Measurements from ENCODE around the gene CDC42BPB.
A peak's percentile ranks its signal among the peaks of the same experiment; 100 is the strongest.

Gene CDC42BPB

GRCh38 chr14:103057372-103058163 is at the start of gene CDC42BPB:
CDC42BPB (minus strand) TSS chr14:103057549; CDS start chr14:103057173, 376 bp downstream.
- peak within 1 kb of the TSS; percentile 74 for H3K4me3 ChIP-seq (ENCODE audit: low read length)
- DNase-seq (ENCODE audit: low read depth) = peak; percentile 94
- no peak for TF ChIP-seq CTCF (IDR thresholded peaks at IDR 0.05; ENCODE audit: insufficient read depth, low read depth, low read length, missing control alignments)

GRCh38 chr14:103105580-103106150 is 48.3 kb upstream of the CDC42BPB start:
- no peak overlapping the region for H3K4me3 ChIP-seq (ENCODE audit: low read length)
- DNase-seq (ENCODE audit: low read depth) = no peak
- TF ChIP-seq CTCF (IDR thresholded peaks at IDR 0.05; ENCODE audit: insufficient read depth, low read depth, low read length, missing control alignments) = peak; percentile 23

GRCh38 chr14:103104654-103105452 is 47.5 kb upstream of the CDC42BPB start:
- peak; percentile 73 for TF ChIP-seq CTCF (IDR thresholded peaks at IDR 0.05; ENCODE audit: insufficient read depth, low read depth, low read length, missing control alignments)
- peak; percentile 58 for DNase-seq (ENCODE audit: low read depth)
- no peak overlapping the region for H3K4me3 ChIP-seq (ENCODE audit: low read length)

GRCh38 chr14:103104389-103104653 is 47.0 kb upstream of the CDC42BPB start:
- no peak overlapping the region for H3K4me3 ChIP-seq (ENCODE audit: low read length)
- no peak for DNase-seq (ENCODE audit: low read depth)
- no peak for TF ChIP-seq CTCF (IDR thresholded peaks at IDR 0.05; ENCODE audit: insufficient read depth, low read depth, low read length, missing control alignments)

- no peak overlapping the region for H3K4me3 ChIP-seq (ENCODE audit: low read length)
- peak; percentile 36 for TF ChIP-seq CTCF (IDR thresholded peaks at IDR 0.05; ENCODE audit: insufficient read depth, low read depth, low read length, missing control alignments)
- DNase-seq (ENCODE audit: low read depth) = peak; percentile 65
Observed at GRCh38 chr14:103103461-103104388, 46.4 kb upstream of the CDC42BPB start.

- TF ChIP-seq CTCF (IDR thresholded peaks at IDR 0.05; ENCODE audit: insufficient read depth, low read depth, low read length, missing control alignments) = no peak
- no peak for DNase-seq (ENCODE audit: low read depth)
- no peak overlapping the region for H3K4me3 ChIP-seq (ENCODE audit: low read length)
Observed at GRCh38 chr14:103102689-103103260, 45.4 kb upstream of the CDC42BPB start.
